Common myeloid progenitor, CD34-positive (primary cell): ENCODE results near the gene CDH4.

Experiments
- CTCF ChIA-PET: fragments of 350-600 bp; sonication (Branson Sonifier 250); formaldehyde crosslinking; loops from one replicate; lab custom pipeline; 2021; ENCODE audit warnings: antibody characterized with exemption; lab: Charles Lee
- POLR2A ChIA-PET: fragments of 350-600 bp; sonication (Branson Sonifier 250); formaldehyde crosslinking; loops from one replicate; lab custom pipeline; 2021; ENCODE audit warnings: antibody characterized with exemption; lab: Charles Lee
- DNase-seq, 3 donors: peaks; one replicate each; pipeline versions ENCODE4 v3.0.0 to v3.0.0-alpha.2; 2013
- H3K27ac ChIP-seq, 2 experiments: 1 replicate in 1 of 2; 2 replicates in 1 of 2; pipeline ENCODE4 v1.7.0; 2013; ENCODE audit warnings: inconsistent platforms in 2 of 2, low read length in 2 of 2, mild to moderate bottlenecking in 2 of 2, low read depth in 1 of 2, moderate library complexity in 1 of 2; ENCODE audit not compliant: severe bottlenecking in 2 of 2, insufficient read depth in 1 of 2, poor library complexity in 1 of 2
- H3K27me3 ChIP-seq, 5 experiments: replicated peaks in 2 of 5; 1 replicate in 3 of 5; 2 replicates in 2 of 5; pipeline versions ENCODE4 v1.6.1 to v1.7.0; 2013; ENCODE audit warnings: low read length in 4 of 5, mild to moderate bottlenecking in 2 of 5, moderate library complexity in 2 of 5, inconsistent platforms in 1 of 5; ENCODE audit not compliant: insufficient read depth in 5 of 5, control insufficient read depth in 4 of 5
- H3K36me3 ChIP-seq, 4 experiments: 1 replicate in 2 of 4; 2 replicates in 2 of 4; pipeline versions ENCODE4 v1.6.1 to v1.7.0; 2013; ENCODE audit warnings: low read length in 3 of 4, control low read depth in 1 of 4, mild to moderate bottlenecking in 1 of 4; ENCODE audit not compliant: control insufficient read depth in 4 of 4, insufficient read depth in 4 of 4
- H3K4me1 ChIP-seq, 4 experiments: 1 replicate in 3 of 4; 2 replicates in 1 of 4; pipeline versions ENCODE4 v1.6.1 to v1.7.1; 2013; ENCODE audit warnings: low read length in 3 of 4, mild to moderate bottlenecking in 3 of 4, control low read depth in 1 of 4, inconsistent platforms in 1 of 4, moderate library complexity in 1 of 4; ENCODE audit not compliant: control insufficient read depth in 4 of 4, insufficient read depth in 4 of 4; ENCODE audit errors: control extremely low read depth in 1 of 4
- H3K4me3 ChIP-seq, 7 experiments: 1 replicate in 4 of 7; 2 replicates in 3 of 7; pipeline versions ENCODE4 v1.5.1 to v1.7.0; 2013; ENCODE audit warnings: mild to moderate bottlenecking in 7 of 7, low read length in 6 of 7, moderate library complexity in 6 of 7, inconsistent platforms in 2 of 7, low read depth in 2 of 7, control low read depth in 1 of 7; ENCODE audit not compliant: insufficient read depth in 4 of 7, control insufficient read depth in 1 of 7; ENCODE audit errors: extremely low read depth in 1 of 7
- H3K9me3 ChIP-seq, 5 experiments: 1 replicate in 4 of 5; 2 replicates in 1 of 5; pipeline versions ENCODE4 v1.6.1 to v1.7.1; 2013; ENCODE audit warnings: low read length in 4 of 5, mild to moderate bottlenecking in 2 of 5, inconsistent platforms in 1 of 5, low read depth in 1 of 5, moderate library complexity in 1 of 5; ENCODE audit not compliant: control insufficient read depth in 4 of 5, insufficient read depth in 2 of 5; ENCODE audit errors: control extremely low read depth in 1 of 5
- WGBS: methylation state at CpG from one replicate; pipeline ENCODE4 v1.1.5; 2013; ENCODE audit not compliant: insufficient coverage; 5-methylcytosine and 5-hydroxymethylcytosine counted together

Gene CDH4

GRCh38 chr20:61312925-61313324 is 60.9 kb downstream of the CDH4 start:
- DNase-seq, result no peak
- POLR2A ChIA-PET, result no interaction called here
- Histone ChIP-seq H3K36me3 (no peaks in the 10 kb centered on the region), H3K27ac (no peak overlapping the region), H3K4me1 (no peaks in the 10 kb centered on the region), H3K4me3 (no peak overlapping the region), H3K9me3 (peaks cover 0 to 8% (median 0%) of the 10 kb centered on the region in 5 experiments), H3K27me3 (peaks cover 0 to 3% (median 0%) of the 10 kb centered on the region in 5 experiments)
- WGBS, result 77% methylated on average over 12 of the region's 13 CpGs
- CTCF ChIA-PET, result no interaction called here

GRCh38 chr20:61313396-61313795 is 61.3 kb downstream of the CDH4 start:
- H3K4me3 ChIP-seq, result no peak overlapping the region
- ChIA-PET POLR2A (no interaction called here), CTCF (no interaction called here)
- peaks cover 0 to 3% (median 0%) of the 10 kb centered on the region in 5 experiments for H3K27me3 ChIP-seq
- H3K9me3 ChIP-seq, result peaks cover 0 to 8% (median 0%) of the 10 kb centered on the region in 5 experiments
- WGBS, result 97% methylated on average over 9 of the region's 11 CpGs
- no peaks in the 10 kb centered on the region for H3K4me1 ChIP-seq
- no peak for DNase-seq
- H3K27ac ChIP-seq, result no peak overlapping the region
- H3K36me3 ChIP-seq, result no peaks in the 10 kb centered on the region

DNA sequence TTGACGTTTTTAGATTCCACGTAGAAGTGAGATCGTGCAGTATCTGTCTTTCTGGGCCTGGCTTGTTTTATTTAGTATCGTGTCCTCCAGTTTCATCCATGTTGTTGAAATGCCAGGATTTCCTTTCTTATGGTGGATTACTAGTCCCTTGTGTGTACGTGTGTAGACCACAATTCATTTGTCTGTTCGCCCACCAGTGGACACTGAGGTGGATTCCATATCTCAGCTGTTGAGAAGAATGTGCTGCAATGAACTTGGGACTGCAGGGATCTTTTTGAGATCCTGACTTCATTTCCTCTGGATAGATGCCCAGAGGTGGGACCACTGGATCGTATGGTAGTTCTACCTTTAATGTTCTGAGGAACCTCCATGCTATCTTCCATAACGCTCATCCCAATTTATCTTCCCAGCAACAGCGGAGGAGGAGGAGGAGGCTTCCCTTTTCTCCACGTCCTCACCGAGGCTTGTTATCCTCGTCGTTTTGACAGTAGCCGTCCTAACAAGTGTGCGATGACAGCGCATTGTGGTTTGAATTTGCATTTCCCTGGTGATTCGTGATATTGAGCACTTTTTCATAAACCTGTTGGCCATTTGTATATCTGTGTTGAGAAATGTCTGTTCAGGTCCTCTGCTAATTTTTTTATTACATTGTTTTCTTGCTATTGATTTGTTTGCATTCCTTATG is 62.4 kb downstream of the CDH4 start:
- Histone ChIP-seq H3K4me1 (no peaks in the 10 kb centered on the region), H3K4me3 (no peak overlapping the region), H3K27ac (no peak overlapping the region), H3K27me3 (peaks cover 0 to 3% (median 0%) of the 10 kb centered on the region in 5 experiments), H3K9me3 (peaks cover 0 to 8% (median 0%) of the 10 kb centered on the region in 5 experiments), H3K36me3 (no peaks in the 10 kb centered on the region)
- 94% methylated on average over 16 of the region's 17 CpGs for WGBS
- POLR2A ChIA-PET, result no interaction called here
- no peak for DNase-seq
- CTCF ChIA-PET, result no interaction called here

- ChIA-PET POLR2A (no interaction called here), CTCF (no interaction called here)
- Histone ChIP-seq H3K4me3 (no peak overlapping the region), H3K27me3 (peaks cover 0 to 3% (median 0%) of the 10 kb centered on the region in 5 experiments), H3K36me3 (no peaks in the 10 kb centered on the region), H3K4me1 (no peaks in the 10 kb centered on the region), H3K9me3 (peaks cover 0 to 8% (median 0%) of the 10 kb centered on the region in 5 experiments), H3K27ac (no peak overlapping the region)
- DNase-seq, result no peak
- 74% methylated on average over 5 of the region's 9 CpGs for WGBS
Measured at GRCh38 chr20:61315319-61315718, 63.3 kb downstream of the CDH4 start.

GRCh38 chr20:61316346-61316745 is 64.3 kb downstream of the CDH4 start:
- CTCF ChIA-PET, result no interaction called here
- Histone ChIP-seq H3K9me3 (peaks cover 0 to 8% (median 0%) of the 10 kb centered on the region in 5 experiments), H3K36me3 (no peaks in the 10 kb centered on the region), H3K27ac (no peak overlapping the region), H3K4me1 (no peaks in the 10 kb centered on the region), H3K4me3 (no peak overlapping the region), H3K27me3 (peaks cover 0 to 3% (median 0%) of the 10 kb centered on the region in 5 experiments)
- DNase-seq, result no peak
- POLR2A ChIA-PET, result no interaction called here
- 88% methylated on average over 9 of the region's 10 CpGs for WGBS

DNA sequence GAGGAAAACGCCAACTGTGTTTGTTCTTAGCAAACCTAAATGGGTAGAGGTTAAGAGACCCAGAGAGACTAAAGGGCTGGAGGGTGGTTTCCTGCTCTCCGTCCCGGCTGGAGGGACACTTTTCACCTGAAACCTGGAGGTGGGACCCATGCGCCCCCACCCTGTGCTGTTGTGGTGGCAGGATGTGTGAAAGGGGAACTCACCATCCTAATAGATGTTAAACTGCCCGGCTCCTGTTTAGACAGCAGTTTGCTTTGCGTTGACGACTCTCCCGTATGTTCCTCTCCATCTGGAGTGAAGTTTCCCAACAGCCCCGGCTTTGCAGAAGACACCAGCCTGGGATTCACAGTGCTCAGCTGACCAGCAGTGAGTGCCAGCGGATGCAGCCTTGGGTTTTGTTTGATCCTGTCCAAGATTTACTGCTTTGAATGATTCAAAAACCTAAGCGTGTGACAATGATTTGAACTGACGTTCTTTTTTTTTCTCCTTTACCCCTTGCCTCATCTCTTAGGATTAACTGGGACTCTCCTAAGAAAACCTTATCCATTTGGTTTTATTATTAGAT is 66.0 kb downstream of the CDH4 start:
- no peaks in the 10 kb centered on the region for H3K36me3 ChIP-seq
- ChIA-PET CTCF (no interaction called here), POLR2A (no interaction called here)
- no peak overlapping the region for H3K27ac ChIP-seq
- DNase-seq, result no peak
- 72% methylated on average over 8 of the region's 12 CpGs for WGBS
- no peaks in the 10 kb centered on the region for H3K4me1 ChIP-seq
- H3K4me3 ChIP-seq, result no peak overlapping the region
- peaks cover 0 to 3% (median 0%) of the 10 kb centered on the region in 5 experiments for H3K27me3 ChIP-seq
- peaks cover 0 to 7% (median 0%) of the 10 kb centered on the region in 5 experiments for H3K9me3 ChIP-seq

DNA sequence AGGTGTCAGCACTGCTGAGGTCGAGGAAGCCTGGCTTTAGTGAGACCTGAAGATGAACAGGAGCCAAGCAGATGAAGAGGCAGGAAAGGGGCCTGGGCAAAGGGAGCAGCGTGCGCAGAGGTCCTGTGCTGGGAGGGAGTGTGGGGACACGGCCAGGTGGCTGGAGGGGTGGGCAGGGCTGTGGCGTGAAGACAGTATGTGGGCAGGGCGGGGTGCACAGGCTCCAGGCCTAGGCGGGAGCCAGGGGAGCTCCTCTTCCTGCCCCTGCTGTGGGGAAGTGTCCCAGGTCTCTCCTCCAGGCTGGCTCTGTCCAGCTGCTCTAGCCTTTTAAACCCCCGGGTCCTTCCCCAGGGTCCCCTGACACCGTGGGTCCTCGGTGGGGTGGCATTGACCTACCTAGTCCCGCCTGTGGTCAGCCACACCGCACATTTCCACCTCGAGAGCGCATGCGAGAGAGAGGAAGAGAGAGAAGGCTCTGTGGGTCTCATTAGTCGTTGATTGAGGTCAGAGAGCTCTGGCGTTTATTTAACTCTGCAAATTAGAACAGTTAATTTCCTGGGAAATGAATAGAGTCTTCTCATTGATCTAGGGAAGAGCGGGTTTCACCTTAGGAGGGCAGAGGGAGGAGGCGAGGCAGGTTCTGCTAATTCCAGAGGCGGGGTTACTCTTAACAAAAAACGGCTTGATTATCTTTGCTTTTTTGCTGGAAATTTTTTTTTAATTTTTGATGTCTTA is 68.8 kb downstream of the CDH4 start:
- H3K27me3 ChIP-seq, result peaks cover 0 to 3% (median 0%) of the 10 kb centered on the region in 5 experiments
- no peaks in the 10 kb centered on the region for H3K36me3 ChIP-seq
- CTCF ChIA-PET, result no interaction called here
- H3K4me1 ChIP-seq, result no peaks in the 10 kb centered on the region
- peaks cover 0 to 7% (median 0%) of the 10 kb centered on the region in 5 experiments for H3K9me3 ChIP-seq
- POLR2A ChIA-PET, result no interaction called here
- 88% methylated on average over 20 of the region's 21 CpGs for WGBS
- no peak overlapping the region for H3K27ac ChIP-seq
- no peak overlapping the region for H3K4me3 ChIP-seq
- DNase-seq, result no peak
